Lung microvascular endothelial cell (primary cell): ENCODE measurements around the gene FTHL17. TPM values are rescaled to one million over a fixed set of nuclear protein-coding genes. Genes with fewer than 3 reads are reported as not detected.
A peak's percentile ranks its signal among the peaks of the same experiment; 100 is the strongest.

Experiments used
- DNase-seq, 2 donors: peaks; one replicate each; pipeline versions ENCODE4 v3.0.0 to v3.0.0-alpha.2; 2010; ENCODE audit warnings: low read depth in 2 of 2
- total RNA-seq: library from RNA; depleted of rRNA; stranded (reverse); fragments of >200 nt; gene quantifications from 2 replicates; pipeline ENCODE4 v1.2.1, GENCODE V29; 2014

FTHL17 gene
- total RNA-seq, 1 donor from 2014 or later, result not detected

- peak; percentile 24 to 49 for DNase-seq
Measured at GRCh38 chrX:31038575-31039326, 33.1 kb downstream of the FTHL17 start.

GRCh38 chrX:31036895-31037294 lies 34.9 kb downstream of the FTHL17 start:
- DNase-seq, result peak; percentile 43 to 60

GRCh38 chrX:31027351-31027750 lies 44.5 kb downstream of the FTHL17 start:
- no peak for DNase-seq

GRCh38 chrX:31024866-31025265 lies 47.0 kb downstream of the FTHL17 start:
- DNase-seq, result no peak

GRCh38 chrX:31021537-31021936 lies 50.3 kb downstream of the FTHL17 start:
- DNase-seq, result no peak

Other genes starting within 250 kb of the FTHL17 start
- gene TAB3, start 182.8 kb downstream of the FTHL17 start, total RNA-seq, result 3.7 and 5.4 TPM in 2 replicates